ENCODE measurements around the gene PIP5K1B. TPM values are rescaled to one million over a fixed set of nuclear protein-coding genes. Genes with fewer than 3 reads are reported as not detected.

PIP5K1B gene
- total and polyA plus RNA-seq, 10 of the 15 experiments (the other 5 are each of a cell fraction or from before 2014, with no cell fraction given) = 6.8 to 16.3 (median 10.6) TPM

DNA sequence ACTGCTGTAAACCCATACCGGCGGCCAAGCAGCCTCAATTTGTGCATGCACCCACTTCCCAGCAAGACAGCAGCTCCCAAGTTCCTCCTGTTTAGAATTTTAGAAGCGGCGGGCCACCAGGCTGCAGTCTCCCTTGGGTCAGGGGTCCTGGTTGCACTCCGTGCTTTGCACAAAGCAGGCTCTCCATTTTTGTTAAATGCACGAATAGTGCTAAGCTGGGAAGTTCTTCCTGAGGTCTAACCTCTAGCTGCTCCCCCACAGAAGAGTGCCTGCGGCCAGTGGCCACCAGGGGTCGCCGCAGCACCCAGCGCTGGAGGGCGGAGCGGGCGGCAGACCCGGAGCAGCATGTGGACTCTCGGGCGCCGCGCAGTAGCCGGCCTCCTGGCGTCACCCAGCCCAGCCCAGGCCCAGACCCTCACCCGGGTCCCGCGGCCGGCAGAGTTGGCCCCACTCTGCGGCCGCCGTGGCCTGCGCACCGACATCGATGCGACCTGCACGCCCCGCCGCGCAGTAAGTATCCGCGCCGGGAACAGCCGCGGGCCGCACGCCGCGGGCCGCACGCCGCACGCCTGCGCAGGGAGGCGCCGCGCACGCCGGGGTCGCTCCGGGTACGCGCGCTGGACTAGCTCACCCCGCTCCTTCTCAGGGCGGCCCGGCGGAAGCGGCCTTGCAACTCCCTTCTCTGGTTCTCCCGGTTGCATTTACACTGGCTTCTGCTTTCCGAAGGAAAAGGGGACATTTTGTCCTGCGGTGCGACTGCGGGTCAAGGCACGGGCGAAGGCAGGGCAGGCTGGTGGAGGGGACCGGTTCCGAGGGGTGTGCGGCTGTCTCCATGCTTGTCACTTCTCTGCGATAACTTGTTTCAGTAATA lies 330.6 kb downstream of the PIP5K1B start, which contains the start of gene FXN (continued):
- TF ChIP-seq, protein P1, sequence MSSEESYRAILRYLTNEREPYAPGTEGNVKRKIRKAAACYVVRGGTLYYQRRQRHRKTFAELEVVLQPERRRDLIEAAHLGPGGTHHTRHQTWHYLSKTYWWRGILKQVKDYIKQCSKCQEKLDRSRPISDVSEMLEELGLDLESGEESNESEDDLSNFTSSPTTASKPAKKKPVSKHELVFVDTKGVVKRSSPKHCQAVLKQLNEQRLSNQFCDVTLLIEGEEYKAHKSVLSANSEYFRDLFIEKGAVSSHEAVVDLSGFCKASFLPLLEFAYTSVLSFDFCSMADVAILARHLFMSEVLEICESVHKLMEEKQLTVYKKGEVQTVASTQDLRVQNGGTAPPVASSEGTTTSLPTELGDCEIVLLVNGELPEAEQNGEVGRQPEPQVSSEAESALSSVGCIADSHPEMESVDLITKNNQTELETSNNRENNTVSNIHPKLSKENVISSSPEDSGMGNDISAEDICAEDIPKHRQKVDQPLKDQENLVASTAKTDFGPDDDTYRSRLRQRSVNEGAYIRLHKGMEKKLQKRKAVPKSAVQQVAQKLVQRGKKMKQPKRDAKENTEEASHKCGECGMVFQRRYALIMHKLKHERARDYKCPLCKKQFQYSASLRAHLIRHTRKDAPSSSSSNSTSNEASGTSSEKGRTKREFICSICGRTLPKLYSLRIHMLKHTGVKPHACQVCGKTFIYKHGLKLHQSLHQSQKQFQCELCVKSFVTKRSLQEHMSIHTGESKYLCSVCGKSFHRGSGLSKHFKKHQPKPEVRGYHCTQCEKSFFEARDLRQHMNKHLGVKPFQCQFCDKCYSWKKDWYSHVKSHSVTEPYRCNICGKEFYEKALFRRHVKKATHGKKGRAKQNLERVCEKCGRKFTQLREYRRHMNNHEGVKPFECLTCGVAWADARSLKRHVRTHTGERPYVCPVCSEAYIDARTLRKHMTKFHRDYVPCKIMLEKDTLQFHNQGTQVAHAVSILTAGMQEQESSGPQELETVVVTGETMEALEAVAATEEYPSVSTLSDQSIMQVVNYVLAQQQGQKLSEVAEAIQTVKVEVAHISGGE (CRISPR knock-in tag; IDR thresholded peaks at IDR 0.05) = no peak
- TF ChIP-seq POLR2AphosphoS2 (IDR thresholded peaks at IDR 0.05; ENCODE audit: low read depth, low read length) (no peak), TCF3 (IDR thresholded peaks at IDR 0.05; ENCODE audit: borderline replicate concordance, insufficient read depth, low read depth, low read length) (no peak), MYB (IDR thresholded peaks at IDR 0.05; ENCODE audit: borderline replicate concordance, low read depth, low read length) (no peak), ZNF622 (IDR thresholded peaks at IDR 0.05) (no peak), MTA3 (IDR thresholded peaks at IDR 0.05; ENCODE audit: borderline replicate concordance, low read length) (no peak), KDM1A (IDR thresholded peaks at IDR 0.05; ENCODE audit: borderline replicate concordance) (peak; percentile 98; the same call in 1 of the 2 replicates), ZNF384 (IDR thresholded peaks at IDR 0.05; ENCODE audit: borderline replicate concordance, low read depth, low read length) (no peak), RUNX3 (IDR thresholded peaks at IDR 0.05; ENCODE audit: low read length) (peak; percentile 76), NR2C2 (IDR thresholded peaks at IDR 0.05; ENCODE audit: borderline replicate concordance, control insufficient read depth, insufficient read length, low read depth) (no peak), FOXM1 (IDR thresholded peaks at IDR 0.05; ENCODE audit: low read depth, low read length) (no peak)
- TF ChIP-seq, protein P2, sequence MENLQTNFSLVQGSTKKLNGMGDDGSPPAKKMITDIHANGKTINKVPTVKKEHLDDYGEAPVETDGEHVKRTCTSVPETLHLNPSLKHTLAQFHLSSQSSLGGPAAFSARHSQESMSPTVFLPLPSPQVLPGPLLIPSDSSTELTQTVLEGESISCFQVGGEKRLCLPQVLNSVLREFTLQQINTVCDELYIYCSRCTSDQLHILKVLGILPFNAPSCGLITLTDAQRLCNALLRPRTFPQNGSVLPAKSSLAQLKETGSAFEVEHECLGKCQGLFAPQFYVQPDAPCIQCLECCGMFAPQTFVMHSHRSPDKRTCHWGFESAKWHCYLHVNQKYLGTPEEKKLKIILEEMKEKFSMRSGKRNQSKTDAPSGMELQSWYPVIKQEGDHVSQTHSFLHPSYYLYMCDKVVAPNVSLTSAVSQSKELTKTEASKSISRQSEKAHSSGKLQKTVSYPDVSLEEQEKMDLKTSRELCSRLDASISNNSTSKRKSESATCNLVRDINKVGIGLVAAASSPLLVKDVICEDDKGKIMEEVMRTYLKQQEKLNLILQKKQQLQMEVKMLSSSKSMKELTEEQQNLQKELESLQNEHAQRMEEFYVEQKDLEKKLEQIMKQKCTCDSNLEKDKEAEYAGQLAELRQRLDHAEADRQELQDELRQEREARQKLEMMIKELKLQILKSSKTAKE (IDR thresholded peaks at IDR 0.05; ENCODE audit: low read depth, poor library complexity, severe bottlenecking) = peak; percentile 31
- TF ChIP-seq, protein P3, sequence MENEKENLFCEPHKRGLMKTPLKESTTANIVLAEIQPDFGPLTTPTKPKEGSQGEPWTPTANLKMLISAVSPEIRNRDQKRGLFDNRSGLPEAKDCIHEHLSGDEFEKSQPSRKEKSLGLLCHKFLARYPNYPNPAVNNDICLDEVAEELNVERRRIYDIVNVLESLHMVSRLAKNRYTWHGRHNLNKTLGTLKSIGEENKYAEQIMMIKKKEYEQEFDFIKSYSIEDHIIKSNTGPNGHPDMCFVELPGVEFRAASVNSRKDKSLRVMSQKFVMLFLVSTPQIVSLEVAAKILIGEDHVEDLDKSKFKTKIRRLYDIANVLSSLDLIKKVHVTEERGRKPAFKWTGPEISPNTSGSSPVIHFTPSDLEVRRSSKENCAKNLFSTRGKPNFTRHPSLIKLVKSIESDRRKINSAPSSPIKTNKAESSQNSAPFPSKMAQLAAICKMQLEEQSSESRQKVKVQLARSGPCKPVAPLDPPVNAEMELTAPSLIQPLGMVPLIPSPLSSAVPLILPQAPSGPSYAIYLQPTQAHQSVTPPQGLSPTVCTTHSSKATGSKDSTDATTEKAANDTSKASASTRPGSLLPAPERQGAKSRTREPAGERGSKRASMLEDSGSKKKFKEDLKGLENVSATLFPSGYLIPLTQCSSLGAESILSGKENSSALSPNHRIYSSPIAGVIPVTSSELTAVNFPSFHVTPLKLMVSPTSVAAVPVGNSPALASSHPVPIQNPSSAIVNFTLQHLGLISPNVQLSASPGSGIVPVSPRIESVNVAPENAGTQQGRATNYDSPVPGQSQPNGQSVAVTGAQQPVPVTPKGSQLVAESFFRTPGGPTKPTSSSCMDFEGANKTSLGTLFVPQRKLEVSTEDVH (IDR thresholded peaks at IDR 0.05; ENCODE audit: low read depth, partially characterized antibody) = no peak
- TF ChIP-seq, protein P4, sequence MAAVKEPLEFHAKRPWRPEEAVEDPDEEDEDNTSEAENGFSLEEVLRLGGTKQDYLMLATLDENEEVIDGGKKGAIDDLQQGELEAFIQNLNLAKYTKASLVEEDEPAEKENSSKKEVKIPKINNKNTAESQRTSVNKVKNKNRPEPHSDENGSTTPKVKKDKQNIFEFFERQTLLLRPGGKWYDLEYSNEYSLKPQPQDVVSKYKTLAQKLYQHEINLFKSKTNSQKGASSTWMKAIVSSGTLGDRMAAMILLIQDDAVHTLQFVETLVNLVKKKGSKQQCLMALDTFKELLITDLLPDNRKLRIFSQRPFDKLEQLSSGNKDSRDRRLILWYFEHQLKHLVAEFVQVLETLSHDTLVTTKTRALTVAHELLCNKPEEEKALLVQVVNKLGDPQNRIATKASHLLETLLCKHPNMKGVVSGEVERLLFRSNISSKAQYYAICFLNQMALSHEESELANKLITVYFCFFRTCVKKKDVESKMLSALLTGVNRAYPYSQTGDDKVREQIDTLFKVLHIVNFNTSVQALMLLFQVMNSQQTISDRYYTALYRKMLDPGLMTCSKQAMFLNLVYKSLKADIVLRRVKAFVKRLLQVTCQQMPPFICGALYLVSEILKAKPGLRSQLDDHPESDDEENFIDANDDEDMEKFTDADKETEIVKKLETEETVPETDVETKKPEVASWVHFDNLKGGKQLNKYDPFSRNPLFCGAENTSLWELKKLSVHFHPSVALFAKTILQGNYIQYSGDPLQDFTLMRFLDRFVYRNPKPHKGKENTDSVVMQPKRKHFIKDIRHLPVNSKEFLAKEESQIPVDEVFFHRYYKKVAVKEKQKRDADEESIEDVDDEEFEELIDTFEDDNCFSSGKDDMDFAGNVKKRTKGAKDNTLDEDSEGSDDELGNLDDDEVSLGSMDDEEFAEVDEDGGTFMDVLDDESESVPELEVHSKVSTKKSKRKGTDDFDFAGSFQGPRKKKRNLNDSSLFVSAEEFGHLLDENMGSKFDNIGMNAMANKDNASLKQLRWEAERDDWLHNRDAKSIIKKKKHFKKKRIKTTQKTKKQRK (IDR thresholded peaks at IDR 0.05; ENCODE audit: low read depth, low read length) = no peak
